Right atrium auricular region (tissue), 2 donors: Measurements from ENCODE around the gene FNDC1. TPM values are rescaled to one million over a fixed set of nuclear protein-coding genes. Genes with fewer than 3 reads are reported as not detected.
"Not testable (repeated sequence)": the region's sequence is repeated elsewhere in the genome, so short reads cannot be mapped to it uniquely, and the experiment has no call there.

Source experiments
- DNase-seq: peaks from one replicate; pipeline ENCODE4 v3.0.0-alpha.2; 2019; ENCODE audit warnings: low spot score
- H3K27ac ChIP-seq, 2 donors: fragments of 200-600 bp; sonication (generic); 1 replicate in 1 of 2; 2 replicates in 1 of 2; pipeline ENCODE4 v1.5.1; 2016 to 2019
- H3K27me3 ChIP-seq, 2 donors: fragments of 200-600 bp; sonication (generic); one replicate each; pipeline versions ENCODE4 v1.5.1 to v1.6.0; 2017 to 2019
- H3K36me3 ChIP-seq: fragments of 200-600 bp; sonication (generic); one replicate; pipeline ENCODE4 v1.5.1; 2016
- H3K4me1 ChIP-seq, 2 donors: fragments of 200-600 bp; sonication (generic); one replicate each; pipeline versions ENCODE4 v1.5.1 to v1.6.0; 2017 to 2019
- H3K4me3 ChIP-seq, 2 donors: fragments of 200-600 bp; sonication (generic); 1 replicate in 1 of 2; 2 replicates in 1 of 2; pipeline ENCODE4 v1.5.1; 2017 to 2019; ENCODE audit warnings: mild to moderate bottlenecking in 1 of 2, moderate library complexity in 1 of 2
- H3K9me3 ChIP-seq, 2 donors: fragments of 200-600 bp; sonication (generic); one replicate each; pipeline ENCODE4 v1.5.1; 2019
- CTCF ChIP-seq, 2 donors: fragments of 200-600 bp; sonication (generic); IDR thresholded peaks; one replicate each; pipeline ENCODE4 v1.5.1; 2019; ENCODE audit warnings: antibody characterized with exemption in 2 of 2
- total RNA-seq, 2 donors: library from RNA; depleted of rRNA; stranded (reverse); fragments of >200 nt; gene quantifications; one replicate each; pipeline ENCODE4 v1.1.0, GENCODE V29; 2016

The FNDC1 gene
- total RNA-seq, 2 donors from 2014 or later, result 0.16 to 1.8 TPM

GRCh38 chr6:159268511-159268910 lies 99.3 kb downstream of the FNDC1 start:
- no peak for DNase-seq
- Histone ChIP-seq H3K9me3 (no peaks in the 10 kb centered on the region), H3K36me3 (no peaks in the 10 kb centered on the region), H3K27me3 (no peaks in the 10 kb centered on the region), H3K27ac (no peak overlapping the region), H3K4me1 (no peaks in the 10 kb centered on the region), H3K4me3 (no peak overlapping the region)
- TF ChIP-seq CTCF (IDR thresholded peaks at IDR 0.05), result no peak

- no peaks in the 10 kb centered on the region for H3K36me3 ChIP-seq
- no peak overlapping the region for H3K4me3 ChIP-seq
- H3K4me1 ChIP-seq, result no peaks in the 10 kb centered on the region
- no peak for DNase-seq
- H3K9me3 ChIP-seq, result no peaks in the 10 kb centered on the region
- H3K27ac ChIP-seq, result no peak overlapping the region
- TF ChIP-seq CTCF (IDR thresholded peaks at IDR 0.05), result no peak
- no peaks in the 10 kb centered on the region for H3K27me3 ChIP-seq
These were observed 102.1 kb downstream of the FNDC1 start for GRCh38 chr6:159271257-159271656.

GRCh38 chr6:159278626-159279025 lies 109.4 kb downstream of the FNDC1 start:
- H3K36me3 ChIP-seq, result no peaks in the 10 kb centered on the region
- H3K4me1 ChIP-seq, result no peaks in the 10 kb centered on the region
- H3K27ac ChIP-seq, result no peak overlapping the region
- no peak for TF ChIP-seq CTCF (IDR thresholded peaks at IDR 0.05)
- H3K27me3 ChIP-seq, result no peaks in the 10 kb centered on the region
- no peak overlapping the region for H3K4me3 ChIP-seq
- DNase-seq, result no peak
- no peaks in the 10 kb centered on the region for H3K9me3 ChIP-seq

- Histone ChIP-seq H3K27ac (no peak overlapping the region), H3K36me3 (no peaks in the 10 kb centered on the region), H3K9me3 (no peaks in the 10 kb centered on the region), H3K4me1 (no peaks in the 10 kb centered on the region), H3K4me3 (no peak overlapping the region), H3K27me3 (no peaks in the 10 kb centered on the region)
- TF ChIP-seq CTCF (IDR thresholded peaks at IDR 0.05), result no peak
- no peak for DNase-seq
These were observed 110.6 kb downstream of the FNDC1 start for GRCh38 chr6:159279790-159280277.

- H3K36me3 ChIP-seq, result no peaks in the 10 kb centered on the region
- H3K27me3 ChIP-seq, result no peaks in the 10 kb centered on the region
- H3K9me3 ChIP-seq, result peaks cover 0 to 6% of the 10 kb centered on the region in 2 donors
- no peak overlapping the region for H3K4me3 ChIP-seq
- no peaks in the 10 kb centered on the region for H3K4me1 ChIP-seq
- no peak for DNase-seq
- no peak overlapping the region for H3K27ac ChIP-seq
- no peak for TF ChIP-seq CTCF (IDR thresholded peaks at IDR 0.05)
These were observed 113.2 kb downstream of the FNDC1 start for GRCh38 chr6:159282421-159282820.

- not testable (repeated sequence) for DNase-seq
These were observed 115.5 kb downstream of the FNDC1 start for GRCh38 chr6:159284661-159285060.

More at GRCh38 chr6:159284661-159285060, 115.5 kb downstream of the FNDC1 start:
- H3K27me3 ChIP-seq, H3K36me3 ChIP-seq, H3K9me3 ChIP-seq, H3K4me3 ChIP-seq, H3K27ac ChIP-seq, H3K4me1 ChIP-seq: not testable (repeated sequence)
